H1 (cell line): ENCODE measurements around the gene GNB3. TPM values are rescaled to one million over a fixed set of nuclear protein-coding genes. Genes with fewer than 3 reads are reported as not detected.

Experiments used
- BACH1 ChIP-seq: IDR thresholded peaks from 2 replicates; pipeline ENCODE4 v1.6.1; 2012; ENCODE audit warnings: low read length, improper control_type of control experiment
- CBX5 ChIP-seq: fragments of 300-800, 300-1000 bp; sonication (generic); IDR thresholded peaks from 2 replicates; pipeline ENCODE4 v1.7.1; 2016; ENCODE audit warnings: antibody characterized with exemption, low read length, low read depth
- CBX8 ChIP-seq: fragments of 300-800, 300-1000 bp; sonication (generic); IDR thresholded peaks from 2 replicates; pipeline ENCODE4 v1.7.1; 2016; ENCODE audit warnings: low read depth, low read length, borderline replicate concordance
- EGR1 ChIP-seq: IDR thresholded peaks from 2 replicates; pipeline ENCODE4 v1.6.1; 2011; ENCODE audit warnings: low read depth, low read length, borderline replicate concordance
- GABPA ChIP-seq: IDR thresholded peaks from 2 replicates; pipeline ENCODE4 v1.6.1; 2011; ENCODE audit warnings: mild to moderate bottlenecking, low read length, moderate library complexity, borderline replicate concordance; ENCODE audit not compliant: insufficient read depth
- GTF2F1 ChIP-seq: IDR thresholded peaks from 2 replicates; pipeline ENCODE4 v1.6.1; 2012; ENCODE audit warnings: low read depth, low read length, improper control_type of control experiment, borderline replicate concordance
- HDAC6 ChIP-seq: IDR thresholded peaks from one replicate; pipeline ENCODE4 v1.7.1; 2012; ENCODE audit warnings: low read depth, mild to moderate bottlenecking, inconsistent platforms, low read length, moderate library complexity
- JUND ChIP-seq: IDR thresholded peaks from 2 replicates; pipeline ENCODE4 v1.6.1; 2011; ENCODE audit warnings: mild to moderate bottlenecking, improper control_type of control experiment, low read length
- KDM1A ChIP-seq: fragments of 200-600, 300-600 bp; sonication (generic); IDR thresholded peaks from 2 replicates; pipeline ENCODE4 v1.7.1; 2016; ENCODE audit warnings: mild to moderate bottlenecking, low read length, borderline replicate concordance
- MAX ChIP-seq: IDR thresholded peaks from 2 replicates; pipeline ENCODE4 v1.6.1; 2012; ENCODE audit warnings: inconsistent platforms
- POLR2A ChIP-seq, 2 experiments: IDR thresholded peaks; 1 replicate in 1 of 2; 2 replicates in 1 of 2; pipeline ENCODE4 v1.6.1; 2011; ENCODE audit warnings: low read depth in 2 of 2, low read length in 2 of 2, mild to moderate bottlenecking in 2 of 2; ENCODE audit errors: control extremely low read depth in 1 of 2
- RAD21 ChIP-seq, 2 experiments: IDR thresholded peaks in 1 of 2; conservative IDR thresholded peaks in 1 of 2; 2 replicates each; pipeline ENCODE4 v1.6.1; 2011; ENCODE audit warnings: low read depth in 2 of 2, low read length in 2 of 2, improper control_type of control experiment in 1 of 2, inconsistent platforms in 1 of 2, mild to moderate bottlenecking in 1 of 2, moderate library complexity in 1 of 2
- SIN3A ChIP-seq, 2 experiments: IDR thresholded peaks in 1 of 2; conservative IDR thresholded peaks in 1 of 2; 2 replicates each; pipeline ENCODE4 v1.6.1; 2011 to 2012; ENCODE audit warnings: low read length in 2 of 2, improper control_type of control experiment in 1 of 2, low read depth in 1 of 2, mild to moderate bottlenecking in 1 of 2
- SP1 ChIP-seq: IDR thresholded peaks from 2 replicates; pipeline ENCODE4 v1.6.1; 2011; ENCODE audit warnings: low read depth, low read length
- SUZ12 ChIP-seq: fragments of 200-600 bp; sonication (generic); IDR thresholded peaks from 2 replicates; pipeline ENCODE4 v1.6.1; 2012; ENCODE audit warnings: mild to moderate bottlenecking, inconsistent platforms, low read length, moderate library complexity, mixed read lengths
- TAF1 ChIP-seq: IDR thresholded peaks from 2 replicates; pipeline ENCODE4 v1.6.1; 2011; ENCODE audit warnings: mild to moderate bottlenecking, low read depth, low read length
- TAF7 ChIP-seq: optimal IDR thresholded peaks from 2 replicates; pipeline ENCODE3; 2011; ENCODE audit warnings: low read depth, mild to moderate bottlenecking, inconsistent platforms, low read length, moderate library complexity, borderline replicate concordance
- polyA plus RNA-seq, 7 experiments: library from polyadenylated mRNA; depleted of rRNA in 3 of 7; stranded (reverse) in 5 of 7; unstranded in 2 of 7; fragments of >200 nt in 5 of 7; fragments of 200-250 nt in 2 of 7; gene quantifications; 1 replicate in 5 of 7; 2 replicates in 1 of 7; 4 replicates in 1 of 7; pipeline versions ENCODE4 v1.2.1 to v1.2.3, GENCODE V29; 2011 to 2013; ENCODE audit warnings: missing spikeins in 2 of 7, mixed read lengths in 2 of 7
- total RNA-seq: library from RNA; stranded (reverse); fragmentation: NEBNext Ultra II Directional; extraction: Animal tissue kit (Norgen Biotek cat#: 25700); gene quantifications from 2 replicates; pipeline ENCODE4 v1.2.1, GENCODE V29; 2021
- TF ChIP-seq, protein P1 (sequence below): IDR thresholded peaks from 2 replicates; pipeline ENCODE4 v1.6.1; 2011; ENCODE audit warnings: low read length, improper control_type of control experiment
- TF ChIP-seq, protein P2 (sequence below), 3 experiments: IDR thresholded peaks; 1 replicate in 2 of 3; 2 replicates in 1 of 3; pipeline versions ENCODE4 v1.5.1 to v1.6.1; 2011; ENCODE audit warnings: low read length in 3 of 3, mild to moderate bottlenecking in 3 of 3, inconsistent platforms in 2 of 3, low read depth in 1 of 3, moderate library complexity in 1 of 3; ENCODE audit not compliant: insufficient read depth in 1 of 3; ENCODE audit errors: control extremely low read depth in 1 of 3

GNB3 gene
- total and polyA plus RNA-seq, 2 of the 8 experiments (the other 6 are each of a cell fraction or from before 2014, with no cell fraction given), result 9.9 TPM

DNA sequence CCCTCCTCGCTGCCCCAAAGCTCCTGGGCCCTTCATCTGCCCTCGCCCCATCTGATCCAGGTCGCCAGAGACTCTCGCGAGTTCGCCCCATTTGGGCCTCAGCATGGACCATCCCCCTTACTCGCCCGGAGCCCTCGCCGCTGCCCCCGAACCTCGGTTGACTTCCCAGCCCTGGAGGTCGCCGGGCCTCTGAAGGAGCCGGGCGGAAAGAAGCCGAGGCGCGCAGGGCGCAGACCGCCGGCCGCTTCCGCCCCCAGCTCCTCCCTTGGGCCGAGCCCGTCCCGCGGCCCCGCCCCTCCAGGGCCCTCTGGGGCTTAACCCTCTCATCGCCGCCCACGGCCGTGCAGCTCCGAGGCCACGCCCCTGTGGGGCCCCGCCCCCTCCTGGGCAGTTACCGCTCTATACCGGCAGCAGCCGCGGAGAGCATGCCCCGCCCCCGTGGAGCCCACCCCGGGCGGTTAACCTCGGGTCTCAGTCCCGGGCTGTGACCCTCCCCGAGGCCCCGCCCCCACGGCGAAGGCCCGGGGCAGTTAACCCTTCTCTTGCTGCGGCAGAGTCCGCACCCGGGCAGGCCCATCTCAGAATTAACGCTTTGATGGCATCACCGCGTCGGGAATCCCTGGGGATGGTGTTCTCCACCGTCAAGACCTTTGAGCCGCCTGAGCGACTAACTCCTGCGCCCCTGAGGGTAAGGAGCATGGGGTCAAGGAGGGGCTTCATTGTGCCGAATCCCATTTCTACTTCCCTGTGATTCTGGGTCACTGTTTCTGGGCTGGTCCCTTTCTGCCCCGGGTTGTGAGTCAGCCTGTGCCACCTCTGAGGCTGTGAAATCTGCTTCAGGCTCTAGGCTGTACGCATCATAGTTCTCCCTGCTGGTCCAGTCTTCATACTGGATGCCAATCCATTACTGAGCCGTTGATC, 32.6 kb downstream of the GNB3 start, which contains the start of gene SPSB2 (continued):
- TF ChIP-seq, protein P1, sequence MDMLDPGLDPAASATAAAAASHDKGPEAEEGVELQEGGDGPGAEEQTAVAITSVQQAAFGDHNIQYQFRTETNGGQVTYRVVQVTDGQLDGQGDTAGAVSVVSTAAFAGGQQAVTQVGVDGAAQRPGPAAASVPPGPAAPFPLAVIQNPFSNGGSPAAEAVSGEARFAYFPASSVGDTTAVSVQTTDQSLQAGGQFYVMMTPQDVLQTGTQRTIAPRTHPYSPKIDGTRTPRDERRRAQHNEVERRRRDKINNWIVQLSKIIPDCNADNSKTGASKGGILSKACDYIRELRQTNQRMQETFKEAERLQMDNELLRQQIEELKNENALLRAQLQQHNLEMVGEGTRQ, result no peak
- peak; percentile 76; the same call in 1 of the 2 replicates for TF ChIP-seq EGR1
- TF ChIP-seq, protein P2, sequence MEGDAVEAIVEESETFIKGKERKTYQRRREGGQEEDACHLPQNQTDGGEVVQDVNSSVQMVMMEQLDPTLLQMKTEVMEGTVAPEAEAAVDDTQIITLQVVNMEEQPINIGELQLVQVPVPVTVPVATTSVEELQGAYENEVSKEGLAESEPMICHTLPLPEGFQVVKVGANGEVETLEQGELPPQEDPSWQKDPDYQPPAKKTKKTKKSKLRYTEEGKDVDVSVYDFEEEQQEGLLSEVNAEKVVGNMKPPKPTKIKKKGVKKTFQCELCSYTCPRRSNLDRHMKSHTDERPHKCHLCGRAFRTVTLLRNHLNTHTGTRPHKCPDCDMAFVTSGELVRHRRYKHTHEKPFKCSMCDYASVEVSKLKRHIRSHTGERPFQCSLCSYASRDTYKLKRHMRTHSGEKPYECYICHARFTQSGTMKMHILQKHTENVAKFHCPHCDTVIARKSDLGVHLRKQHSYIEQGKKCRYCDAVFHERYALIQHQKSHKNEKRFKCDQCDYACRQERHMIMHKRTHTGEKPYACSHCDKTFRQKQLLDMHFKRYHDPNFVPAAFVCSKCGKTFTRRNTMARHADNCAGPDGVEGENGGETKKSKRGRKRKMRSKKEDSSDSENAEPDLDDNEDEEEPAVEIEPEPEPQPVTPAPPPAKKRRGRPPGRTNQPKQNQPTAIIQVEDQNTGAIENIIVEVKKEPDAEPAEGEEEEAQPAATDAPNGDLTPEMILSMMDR (IDR thresholded peaks at IDR 0.05; ENCODE audit: control extremely low read depth in 1 of 3, insufficient read depth in 1 of 3, low read depth in 1 of 3, low read length in 3 of 3), result no peak
- no peak for TF ChIP-seq GABPA
- no peak for TF ChIP-seq POLR2A (IDR thresholded peaks at IDR 0.05; ENCODE audit: control extremely low read depth in 1 of 2, low read depth in 2 of 2, low read length in 2 of 2)
- TF ChIP-seq SUZ12, result no peak
- no peak for TF ChIP-seq CBX8
- no peak for TF ChIP-seq JUND
- no peak for TF ChIP-seq TAF7
- no peak for TF ChIP-seq CBX5
- TF ChIP-seq MAX, result no peak
- TF ChIP-seq SIN3A (conservative IDR thresholded peaks at IDR 0.05 in 1 of 2, IDR thresholded peaks at IDR 0.05 in 1 of 2; ENCODE audit: low read depth in 1 of 2, low read length in 2 of 2), result no peak; a peak in 1 of 4 replicates
- no peak for TF ChIP-seq KDM1A
- TF ChIP-seq RAD21 (IDR thresholded peaks at IDR 0.05 in 1 of 2, conservative IDR thresholded peaks at IDR 0.05 in 1 of 2; ENCODE audit: low read depth in 2 of 2, low read length in 2 of 2), result peak in 1 of 2 experiments; percentile 9; a peak in 1 of 4 replicates
- TF ChIP-seq SP1, result peak; percentile 86
- peak; percentile 67 for TF ChIP-seq TAF1
- TF ChIP-seq HDAC6, result no peak
- TF ChIP-seq BACH1, result 0 out of 2 replicates have a peak, but pooled peaks have one; percentile 14
- TF ChIP-seq GTF2F1, result no peak
